NT2/D1 (cell line): ENCODE data around the gene C1QC.

Experiments
- YY1 ChIP-seq: IDR thresholded peaks from 2 replicates; pipeline ENCODE4 v1.6.1; 2011; ENCODE audit not compliant: insufficient read length, insufficient read depth
- ZNF274 ChIP-seq: IDR thresholded peaks from 2 replicates; pipeline ENCODE4 v1.6.1; 2011; ENCODE audit warnings: mild to moderate bottlenecking, low read depth, low read length

GRCh38 chr1:22607154-22607553, 36.3 kb upstream of the C1QC start:
- no peak for TF ChIP-seq ZNF274
- TF ChIP-seq YY1, result no peak
